HepG2 (cell line): Measurements from ENCODE around the gene ZNF669. TPM values are rescaled to one million over a fixed set of nuclear protein-coding genes. Genes with fewer than 3 reads are reported as not detected.

Experiments
- ELF3 ChIP-seq: IDR thresholded peaks from 2 replicates; pipeline ENCODE4 v1.6.1; 2016; ENCODE audit warnings: missing genetic modification reagents, missing compliant biosample characterization
- FOXK1 ChIP-seq: sonication (generic); formaldehyde crosslinking; IDR thresholded peaks from 2 replicates; pipeline ENCODE4 v1.4.0; 2020; ENCODE audit warnings: low read depth, missing genetic modification reagents, borderline replicate concordance
- HES4 ChIP-seq: sonication (generic); formaldehyde crosslinking; IDR thresholded peaks from 2 replicates; pipeline ENCODE4 v1.9.0; 2021; ENCODE audit warnings: mild to moderate bottlenecking, missing genetic modification reagents, borderline replicate concordance
- KAT2B ChIP-seq: fragments of 150-350 bp; IDR thresholded peaks from 2 replicates; pipeline ENCODE4 v1.6.1; 2014; ENCODE audit warnings: low read depth, low read length, borderline replicate concordance
- NR2F6 ChIP-seq, 2 experiments: IDR thresholded peaks; 2 replicates each; pipeline ENCODE4 v1.6.1; 2016; ENCODE audit warnings: antibody characterized with exemption in 1 of 2, mild to moderate bottlenecking in 1 of 2
- PHF5A ChIP-seq: IDR thresholded peaks from one replicate; pipeline ENCODE4 v1.6.1; 2018; ENCODE audit warnings: low read depth, missing genetic modification reagents; ENCODE audit not compliant: unreplicated experiment
- PHF8 ChIP-seq: sonication (generic); formaldehyde crosslinking; IDR thresholded peaks from 2 replicates; pipeline ENCODE4 v1.5.0; 2020; ENCODE audit warnings: missing genetic modification reagents
- POLR2AphosphoS5 ChIP-seq: IDR thresholded peaks from 2 replicates; pipeline ENCODE4 v1.6.1; 2012; ENCODE audit warnings: low read depth, low read length
- RBFOX2 ChIP-seq: fragments of 200-400 bp; formaldehyde crosslinking; IDR thresholded peaks from 2 replicates; pipeline ENCODE4 v1.6.1; 2017; ENCODE audit warnings: low read depth, mild to moderate bottlenecking, low read length
- ZNF33A ChIP-seq: sonication (generic); formaldehyde crosslinking; IDR thresholded peaks from 2 replicates; pipeline ENCODE4 v1.5.1; 2020; ENCODE audit warnings: missing genetic modification reagents, mild to moderate bottlenecking, moderate library complexity, borderline replicate concordance
- ZNF703 ChIP-seq: sonication (generic); formaldehyde crosslinking; IDR thresholded peaks from 2 replicates; pipeline ENCODE4 v1.5.1; 2020; ENCODE audit warnings: missing genetic modification reagents, mild to moderate bottlenecking, moderate library complexity, borderline replicate concordance
- polyA plus RNA-seq, 8 experiments: library from polyadenylated mRNA; depleted of rRNA in 3 of 8; stranded (reverse) in 7 of 8; unstranded in 1 of 8; fragments of >200 nt; fragmentation: Illumina TruSeq in 4 of 8; extraction: Trizol in 4 of 8; gene quantifications; 2 replicates each; pipeline versions ENCODE4 v1.2.1 to v1.2.3, GENCODE V29; 2011 to 2016; ENCODE audit warnings: low read depth in 4 of 8, missing spikeins in 1 of 8, mixed read lengths in 1 of 8; ENCODE audit not compliant: insufficient read depth in 1 of 8
- total RNA-seq, 5 experiments: library from RNA; depleted of rRNA; stranded (reverse); fragments of >200 nt; fragmentation: Illumina TruSeq; extraction: Trizol; gene quantifications; 2 replicates each; pipeline ENCODE4 v1.2.3, GENCODE V29; 2016; ENCODE audit warnings: low read depth in 1 of 5
- TF ChIP-seq, protein P1 (sequence below): sonication (generic); formaldehyde crosslinking; IDR thresholded peaks from 2 replicates; pipeline ENCODE4 v1.8.0; 2023; ENCODE audit warnings: mild to moderate bottlenecking, missing genetic modification reagents
- TF ChIP-seq, protein P2 (sequence below): sonication (generic); formaldehyde crosslinking; IDR thresholded peaks from 2 replicates; pipeline ENCODE4; 2020; ENCODE audit warnings: missing genetic modification reagents, mild to moderate bottlenecking, borderline replicate concordance
- TF ChIP-seq, protein P3 (sequence below): sonication (generic); formaldehyde crosslinking; IDR thresholded peaks from 2 replicates; pipeline ENCODE4 v1.5.1; 2020; ENCODE audit warnings: mild to moderate bottlenecking, missing genetic modification reagents, moderate library complexity
- TF ChIP-seq, protein P4 (sequence below): IDR thresholded peaks from 2 replicates; pipeline ENCODE4 v1.6.1; 2016; ENCODE audit warnings: control low read depth
- TF ChIP-seq, protein P5 (sequence below): sonication (generic); formaldehyde crosslinking; IDR thresholded peaks from 2 replicates; pipeline ENCODE4 v1.5.0; 2020; ENCODE audit warnings: missing genetic modification reagents, mild to moderate bottlenecking, borderline replicate concordance

ZNF669 gene
- total and polyA plus RNA-seq, 2 of the 13 experiments (the other 11 are each of a cell fraction or from before 2014, with no cell fraction given): 3.1 to 14.6 TPM

DNA sequence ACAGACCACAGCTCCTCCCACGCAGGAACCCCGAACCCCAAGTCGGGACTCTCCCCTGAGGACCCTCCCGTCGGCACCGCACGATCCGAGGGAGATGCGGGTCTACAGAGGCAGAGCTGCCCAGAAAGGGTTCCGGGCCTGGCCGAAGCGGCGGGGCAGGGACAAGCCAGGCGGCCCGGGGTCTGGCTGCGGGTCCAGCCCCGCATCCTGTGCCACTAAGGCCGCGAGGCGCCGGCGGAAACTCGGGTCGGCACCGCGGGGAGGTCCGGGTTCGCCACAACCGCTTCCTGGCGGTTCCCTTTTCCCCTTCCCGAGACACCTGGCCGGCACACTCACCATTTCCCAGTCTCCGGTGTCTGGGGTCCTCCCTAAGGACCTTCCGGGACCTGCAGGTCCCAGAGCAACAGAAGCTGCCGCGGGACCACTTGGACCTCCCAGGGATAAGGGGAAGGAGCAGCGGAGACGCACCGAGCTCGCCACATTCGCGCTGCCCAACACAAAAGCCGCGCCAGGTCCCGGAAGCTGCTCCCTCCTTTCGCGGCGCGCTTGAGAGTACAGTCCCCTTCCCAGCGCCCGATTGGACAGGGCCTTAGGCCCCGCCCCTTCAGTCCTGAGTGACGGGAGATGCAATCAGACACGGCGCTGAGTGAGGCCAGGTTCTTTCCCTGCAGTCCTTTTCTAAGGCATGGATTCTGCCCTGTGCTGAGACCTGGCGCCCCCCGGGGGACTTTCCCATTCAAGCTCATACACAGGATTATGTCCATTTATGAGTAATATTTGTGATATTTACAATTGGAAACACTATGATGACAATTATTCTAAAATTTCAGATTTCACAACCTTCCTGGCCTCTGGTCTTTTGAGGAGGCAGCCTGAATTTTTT lies 25.7 kb downstream of the ZNF669 start, which contains the start of gene ZNF670 (continued):
- TF ChIP-seq RBFOX2 (peak; percentile 82), KAT2B (no peak), ZNF703 (CRISPR knock-in tag) (peak; percentile 79; the same call in 1 of the 2 replicates), ELF3 (peak; percentile 65), POLR2AphosphoS5 (peak; percentile 68), FOXK1 (CRISPR knock-in tag) (no peak), ZNF33A (0 out of 2 replicates have a peak, but pooled peaks have one; percentile 46), PHF5A (CRISPR knock-in tag) (no peak), NR2F6 (IDR thresholded peaks at IDR 0.05) (no peak; the same call in 1 of the 2 replicates), NR2F6 (CRISPR knock-in tag; IDR thresholded peaks at IDR 0.05) (peak; percentile 18; the same call in 1 of the 2 replicates), HES4 (CRISPR knock-in tag) (no peak), PHF8 (CRISPR knock-in tag) (peak; percentile 67)
- TF ChIP-seq, protein P1, sequence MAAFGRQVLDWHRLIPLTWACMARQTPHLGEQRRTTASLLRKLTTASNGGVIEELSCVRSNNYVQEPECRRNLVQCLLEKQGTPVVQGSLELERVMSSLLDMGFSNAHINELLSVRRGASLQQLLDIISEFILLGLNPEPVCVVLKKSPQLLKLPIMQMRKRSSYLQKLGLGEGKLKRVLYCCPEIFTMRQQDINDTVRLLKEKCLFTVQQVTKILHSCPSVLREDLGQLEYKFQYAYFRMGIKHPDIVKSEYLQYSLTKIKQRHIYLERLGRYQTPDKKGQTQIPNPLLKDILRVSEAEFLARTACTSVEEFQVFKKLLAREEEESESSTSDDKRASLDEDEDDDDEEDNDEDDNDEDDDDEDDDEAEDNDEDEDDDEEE (CRISPR knock-in tag): no peak
- TF ChIP-seq, protein P2, sequence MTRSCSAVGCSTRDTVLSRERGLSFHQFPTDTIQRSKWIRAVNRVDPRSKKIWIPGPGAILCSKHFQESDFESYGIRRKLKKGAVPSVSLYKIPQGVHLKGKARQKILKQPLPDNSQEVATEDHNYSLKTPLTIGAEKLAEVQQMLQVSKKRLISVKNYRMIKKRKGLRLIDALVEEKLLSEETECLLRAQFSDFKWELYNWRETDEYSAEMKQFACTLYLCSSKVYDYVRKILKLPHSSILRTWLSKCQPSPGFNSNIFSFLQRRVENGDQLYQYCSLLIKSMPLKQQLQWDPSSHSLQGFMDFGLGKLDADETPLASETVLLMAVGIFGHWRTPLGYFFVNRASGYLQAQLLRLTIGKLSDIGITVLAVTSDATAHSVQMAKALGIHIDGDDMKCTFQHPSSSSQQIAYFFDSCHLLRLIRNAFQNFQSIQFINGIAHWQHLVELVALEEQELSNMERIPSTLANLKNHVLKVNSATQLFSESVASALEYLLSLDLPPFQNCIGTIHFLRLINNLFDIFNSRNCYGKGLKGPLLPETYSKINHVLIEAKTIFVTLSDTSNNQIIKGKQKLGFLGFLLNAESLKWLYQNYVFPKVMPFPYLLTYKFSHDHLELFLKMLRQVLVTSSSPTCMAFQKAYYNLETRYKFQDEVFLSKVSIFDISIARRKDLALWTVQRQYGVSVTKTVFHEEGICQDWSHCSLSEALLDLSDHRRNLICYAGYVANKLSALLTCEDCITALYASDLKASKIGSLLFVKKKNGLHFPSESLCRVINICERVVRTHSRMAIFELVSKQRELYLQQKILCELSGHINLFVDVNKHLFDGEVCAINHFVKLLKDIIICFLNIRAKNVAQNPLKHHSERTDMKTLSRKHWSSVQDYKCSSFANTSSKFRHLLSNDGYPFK: 0 out of 2 replicates have a peak, but pooled peaks have one; percentile 55
- TF ChIP-seq, protein P3, sequence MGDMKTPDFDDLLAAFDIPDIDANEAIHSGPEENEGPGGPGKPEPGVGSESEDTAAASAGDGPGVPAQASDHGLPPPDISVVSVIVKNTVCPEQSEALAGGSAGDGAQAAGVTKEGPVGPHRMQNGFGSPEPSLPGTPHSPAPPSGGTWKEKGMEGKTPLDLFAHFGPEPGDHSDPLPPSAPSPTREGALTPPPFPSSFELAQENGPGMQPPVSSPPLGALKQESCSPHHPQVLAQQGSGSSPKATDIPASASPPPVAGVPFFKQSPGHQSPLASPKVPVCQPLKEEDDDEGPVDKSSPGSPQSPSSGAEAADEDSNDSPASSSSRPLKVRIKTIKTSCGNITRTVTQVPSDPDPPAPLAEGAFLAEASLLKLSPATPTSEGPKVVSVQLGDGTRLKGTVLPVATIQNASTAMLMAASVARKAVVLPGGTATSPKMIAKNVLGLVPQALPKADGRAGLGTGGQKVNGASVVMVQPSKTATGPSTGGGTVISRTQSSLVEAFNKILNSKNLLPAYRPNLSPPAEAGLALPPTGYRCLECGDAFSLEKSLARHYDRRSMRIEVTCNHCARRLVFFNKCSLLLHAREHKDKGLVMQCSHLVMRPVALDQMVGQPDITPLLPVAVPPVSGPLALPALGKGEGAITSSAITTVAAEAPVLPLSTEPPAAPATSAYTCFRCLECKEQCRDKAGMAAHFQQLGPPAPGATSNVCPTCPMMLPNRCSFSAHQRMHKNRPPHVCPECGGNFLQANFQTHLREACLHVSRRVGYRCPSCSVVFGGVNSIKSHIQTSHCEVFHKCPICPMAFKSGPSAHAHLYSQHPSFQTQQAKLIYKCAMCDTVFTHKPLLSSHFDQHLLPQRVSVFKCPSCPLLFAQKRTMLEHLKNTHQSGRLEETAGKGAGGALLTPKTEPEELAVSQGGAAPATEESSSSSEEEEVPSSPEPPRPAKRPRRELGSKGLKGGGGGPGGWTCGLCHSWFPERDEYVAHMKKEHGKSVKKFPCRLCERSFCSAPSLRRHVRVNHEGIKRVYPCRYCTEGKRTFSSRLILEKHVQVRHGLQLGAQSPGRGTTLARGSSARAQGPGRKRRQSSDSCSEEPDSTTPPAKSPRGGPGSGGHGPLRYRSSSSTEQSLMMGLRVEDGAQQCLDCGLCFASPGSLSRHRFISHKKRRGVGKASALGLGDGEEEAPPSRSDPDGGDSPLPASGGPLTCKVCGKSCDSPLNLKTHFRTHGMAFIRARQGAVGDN (CRISPR knock-in tag): peak; percentile 70
- TF ChIP-seq, protein P4, sequence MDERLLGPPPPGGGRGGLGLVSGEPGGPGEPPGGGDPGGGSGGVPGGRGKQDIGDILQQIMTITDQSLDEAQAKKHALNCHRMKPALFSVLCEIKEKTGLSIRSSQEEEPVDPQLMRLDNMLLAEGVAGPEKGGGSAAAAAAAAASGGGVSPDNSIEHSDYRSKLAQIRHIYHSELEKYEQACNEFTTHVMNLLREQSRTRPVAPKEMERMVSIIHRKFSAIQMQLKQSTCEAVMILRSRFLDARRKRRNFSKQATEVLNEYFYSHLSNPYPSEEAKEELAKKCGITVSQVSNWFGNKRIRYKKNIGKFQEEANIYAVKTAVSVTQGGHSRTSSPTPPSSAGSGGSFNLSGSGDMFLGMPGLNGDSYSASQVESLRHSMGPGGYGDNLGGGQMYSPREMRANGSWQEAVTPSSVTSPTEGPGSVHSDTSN: peak; percentile 84
- TF ChIP-seq, protein P5, sequence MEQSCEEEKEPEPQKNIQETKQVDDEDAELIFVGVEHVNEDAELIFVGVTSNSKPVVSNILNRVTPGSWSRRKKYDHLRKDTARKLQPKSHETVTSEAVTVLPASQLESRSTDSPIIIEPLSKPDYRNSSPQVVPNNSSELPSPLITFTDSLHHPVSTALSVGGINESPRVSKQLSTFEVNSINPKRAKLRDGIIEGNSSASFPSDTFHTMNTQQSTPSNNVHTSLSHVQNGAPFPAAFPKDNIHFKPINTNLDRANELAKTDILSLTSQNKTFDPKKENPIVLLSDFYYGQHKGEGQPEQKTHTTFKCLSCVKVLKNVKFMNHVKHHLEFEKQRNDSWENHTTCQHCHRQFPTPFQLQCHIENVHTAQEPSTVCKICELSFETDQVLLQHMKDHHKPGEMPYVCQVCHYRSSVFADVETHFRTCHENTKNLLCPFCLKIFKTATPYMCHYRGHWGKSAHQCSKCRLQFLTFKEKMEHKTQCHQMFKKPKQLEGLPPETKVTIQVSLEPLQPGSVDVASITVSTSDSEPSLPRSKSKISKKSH (CRISPR knock-in tag): 0 out of 2 replicates have a peak, but pooled peaks have one; percentile 61
